CD4-positive, alpha-beta T cell (primary cell): Measurements from ENCODE around the gene MED31. TPM values are rescaled to one million over a fixed set of nuclear protein-coding genes. Genes with fewer than 3 reads are reported as not detected.

Experiments
- ATAC-seq: fragments of 200-7000 bp; cut with Tn5 transposase; one replicate; pipeline ENCODE4 v1.10.0; 2022; ENCODE audit warnings: mild to moderate bottlenecking; ENCODE audit not compliant: poor library complexity
- CTCF ChIA-PET: fragments of 350-600 bp; sonication (Branson Sonifier 250); formaldehyde crosslinking; loops from one replicate; lab custom pipeline; 2021; ENCODE audit warnings: antibody characterized with exemption, inconsistent platforms; lab: Charles Lee
- POLR2A ChIA-PET: fragments of 350-600 bp; sonication (Branson Sonifier 250); formaldehyde crosslinking; loops from one replicate; lab custom pipeline; 2021; ENCODE audit warnings: antibody characterized with exemption, inconsistent platforms; lab: Charles Lee
- DNase-seq, 14 experiments: peaks; one replicate each; pipeline ENCODE4 v3.0.0-alpha.2; 2013 to 2020; ENCODE audit warnings: mixed read lengths in 2 of 14
- H3K27ac ChIP-seq, 2 donors: one replicate each; pipeline versions ENCODE4 v1.5.1 to v1.7.0; 2013; ENCODE audit warnings: low read length in 2 of 2, low read depth in 1 of 2, mild to moderate bottlenecking in 1 of 2
- H3K27me3 ChIP-seq, 2 experiments: 1 replicate in 1 of 2; 2 replicates in 1 of 2; pipeline versions ENCODE4 v1.6.1 to v1.7.0; 2013; ENCODE audit warnings: low read length in 2 of 2, control low read depth in 1 of 2, mild to moderate bottlenecking in 1 of 2, moderate library complexity in 1 of 2; ENCODE audit not compliant: insufficient read depth in 2 of 2, control insufficient read depth in 1 of 2
- H3K36me3 ChIP-seq: one replicate; pipeline ENCODE4 v1.6.1; 2013; ENCODE audit warnings: low read length, control low read depth; ENCODE audit not compliant: insufficient read depth
- H3K4me1 ChIP-seq: one replicate; pipeline ENCODE4 v1.6.1; 2013; ENCODE audit warnings: low read length, control low read depth; ENCODE audit not compliant: insufficient read depth
- H3K4me3 ChIP-seq: one replicate; pipeline ENCODE4 v1.5.1; 2013; ENCODE audit warnings: mild to moderate bottlenecking, low read length, moderate library complexity
- H3K9me3 ChIP-seq, 2 experiments: 1 replicate in 1 of 2; 2 replicates in 1 of 2; pipeline versions ENCODE4 v1.6.1 to v1.7.0; 2013; ENCODE audit warnings: low read length in 2 of 2, mild to moderate bottlenecking in 2 of 2, control low read depth in 1 of 2, moderate library complexity in 1 of 2; ENCODE audit not compliant: control insufficient read depth in 1 of 2, insufficient read depth in 1 of 2
- H3K27ac Mint-ChIP-seq: one replicate; pipeline ENCODE4 v1.8.0; 2020; ENCODE audit warnings: mixed read lengths
- H3K27me3 Mint-ChIP-seq: one replicate; pipeline ENCODE4 v1.8.0; 2021; ENCODE audit warnings: mixed read lengths
- H3K36me3 Mint-ChIP-seq: one replicate; pipeline ENCODE4 v1.8.0; 2021; ENCODE audit warnings: low read depth, mixed read lengths
- H3K4me1 Mint-ChIP-seq: one replicate; pipeline ENCODE4 v1.8.0; 2021; ENCODE audit warnings: low read depth, mixed read lengths
- H3K4me3 Mint-ChIP-seq: one replicate; pipeline ENCODE4 v1.8.0; 2020; ENCODE audit warnings: mild to moderate bottlenecking, mixed read lengths
- H3K9me3 Mint-ChIP-seq: one replicate; pipeline ENCODE4 v1.8.0; 2020; ENCODE audit warnings: mixed read lengths
- CTCF ChIP-seq: fragments of 200-600 bp; IDR thresholded peaks from one replicate; pipeline ENCODE4 v1.8.0; 2022; ENCODE audit warnings: antibody characterized with exemption, mild to moderate bottlenecking
- intact Hi-C, 2 experiments: fragments of 100-400 bp; cut with DNase I in 1 of 2; cut with micrococcal nuclease in 1 of 2; formaldehyde crosslinking; loops; one replicate each; pipeline versions ENCODE4 v1.15.1 to v1.9.0; 2023 to 2025; cut with DNase I, micrococcal nuclease
- total RNA-seq, 174 experiments: library from RNA in 2 of 174; stranded (reverse) in 2 of 174; gene quantifications; one replicate each; pipeline ENCODE4 v1.2.3 and lab custom pipeline; 2021 to 2026

The MED31 gene
- total RNA-seq, 2 experiments from 2014 or later, result 31.4 to 32.0 TPM

- Histone ChIP-seq H3K4me3 (no peak overlapping the region), H3K27ac (no peak overlapping the region), H3K27me3 (no peaks in the 10 kb centered on the region), H3K9me3 (no peaks in the 10 kb centered on the region), H3K36me3 (peaks cover 23% of the 10 kb centered on the region), H3K4me1 (peaks cover 35% of the 10 kb centered on the region)
- CTCF ChIA-PET, result no interaction called here
- DNase-seq (peak in 1 of 14 experiments; percentile 25), ATAC-seq (no peak)
- H3K4me3 Mint-ChIP-seq, result peak overlapping the region; percentile 11
- H3K36me3 Mint-ChIP-seq, result peaks cover 49% of the 10 kb centered on the region
- peaks cover 41% of the 10 kb centered on the region for H3K4me1 Mint-ChIP-seq
- no peaks in the 10 kb centered on the region for H3K27me3 Mint-ChIP-seq
- H3K27ac Mint-ChIP-seq, result no peak overlapping the region
- POLR2A ChIA-PET, result no interaction called here
- intact Hi-C loops, result no loop called here
- no peak for TF ChIP-seq CTCF
- no peaks in the 10 kb centered on the region for H3K9me3 Mint-ChIP-seq
These were observed 14.6 kb downstream of the MED31 start for GRCh38 chr17:6636616-6637457.

GRCh38 chr17:6636105-6636504 is 15.3 kb downstream of the MED31 start:
- ChIA-PET CTCF (no interaction called here), POLR2A (no interaction called here)
- H3K4me3 ChIP-seq, result no peak overlapping the region
- Mint-ChIP-seq H3K27ac (no peak overlapping the region), H3K4me3 (no peak overlapping the region), H3K36me3 (peaks cover 47% of the 10 kb centered on the region), H3K4me1 (peaks cover 39% of the 10 kb centered on the region), H3K27me3 (no peaks in the 10 kb centered on the region), H3K9me3 (no peaks in the 10 kb centered on the region)
- peaks cover 28% of the 10 kb centered on the region for H3K36me3 ChIP-seq
- H3K4me1 ChIP-seq, result peaks cover 28% of the 10 kb centered on the region
- no peak for TF ChIP-seq CTCF
- intact Hi-C loops, result no loop called here
- H3K27me3 ChIP-seq, result no peaks in the 10 kb centered on the region
- no peaks in the 10 kb centered on the region for H3K9me3 ChIP-seq
- no peak overlapping the region for H3K27ac ChIP-seq
- ATAC-seq, result no peak
- no peak for DNase-seq

DNA sequence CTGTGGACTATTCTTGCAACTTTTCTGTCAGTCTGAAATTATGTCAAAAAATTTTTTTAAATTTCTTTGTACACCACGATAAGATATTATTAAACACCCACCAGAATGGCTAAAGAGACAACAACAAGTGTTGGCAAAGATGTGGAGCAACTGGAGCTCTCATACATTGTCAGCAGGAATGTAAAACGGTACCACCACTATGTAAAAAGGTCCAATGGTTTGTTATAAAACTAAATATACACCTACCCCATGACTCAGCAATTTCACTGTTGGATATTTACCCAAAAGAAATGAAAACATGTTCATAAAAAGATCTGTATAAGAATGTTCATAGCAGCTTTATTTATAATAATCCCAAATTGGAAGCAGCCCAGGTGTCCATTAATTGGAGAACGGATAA is 18.1 kb downstream of the MED31 start:
- no peak overlapping the region for H3K27ac Mint-ChIP-seq

More for the DNA sequence above, 18.1 kb downstream of the MED31 start:
- Histone ChIP-seq H3K4me1 (peaks cover 8% of the 10 kb centered on the region), H3K9me3 (no peaks in the 10 kb centered on the region), H3K4me3 (no peak overlapping the region), H3K27ac (no peak overlapping the region), H3K27me3 (no peaks in the 10 kb centered on the region), H3K36me3 (peaks cover 37% of the 10 kb centered on the region)
- Mint-ChIP-seq H3K27me3 (no peaks in the 10 kb centered on the region), H3K4me1 (peaks cover 14% of the 10 kb centered on the region), H3K9me3 (no peaks in the 10 kb centered on the region), H3K4me3 (no peak overlapping the region), H3K36me3 (peaks cover 64% of the 10 kb centered on the region)
- ATAC-seq (no peak), DNase-seq (no peak)
- intact Hi-C loops, result no loop called here
- no peak for TF ChIP-seq CTCF
- POLR2A ChIA-PET, result no interaction called here
- CTCF ChIA-PET, result no interaction called here
